Measurements from ENCODE around the gene OR56A1. TPM values are rescaled to one million over a fixed set of nuclear protein-coding genes. Genes with fewer than 3 reads are reported as not detected.

OR56A1 gene
- total and polyA plus RNA-seq, 9 of the 15 experiments (the other 6 are each of a cell fraction or from before 2014, with no cell fraction given), result not detected

DNA sequence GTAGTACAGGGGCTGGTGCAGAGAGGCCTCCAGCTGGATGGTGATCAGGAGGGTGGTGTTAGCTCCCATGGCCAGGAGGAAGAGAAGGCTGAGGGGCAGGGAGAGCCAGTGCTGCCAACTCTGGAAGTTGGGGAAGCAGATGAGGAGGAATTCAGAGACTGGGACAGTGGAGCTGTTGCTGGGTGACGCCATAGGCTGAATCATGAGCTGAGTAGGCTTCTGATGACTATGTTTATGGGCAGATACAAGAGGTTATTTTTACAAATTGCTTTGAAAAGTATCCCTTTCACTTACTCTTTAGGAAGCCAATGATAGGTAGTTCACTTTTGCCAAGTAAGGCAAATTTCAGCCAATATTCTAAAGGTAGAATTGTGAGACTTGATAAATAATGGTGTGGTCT, 3.1 kb downstream of the OR56A1 start:
- H2AFZ ChIP-seq (ENCODE audit: low read depth, low read length), result no peak overlapping the region
- H3K9me1 ChIP-seq (ENCODE audit: control insufficient read depth, insufficient read depth, low read length), result no peaks in the 10 kb centered on the region
- H3K36me3 ChIP-seq (ENCODE audit: control insufficient read depth, insufficient read depth, low read length), result no peaks in the 10 kb centered on the region
- H3K4me2 ChIP-seq (ENCODE audit: insufficient read depth, low read length), result no peak overlapping the region
- H3K4me3 ChIP-seq, result no peak overlapping the region
- DNase-seq (ENCODE audit: extremely low read depth in 1 of 4, low spot score in 3 of 4), result no peak
- H4K20me1 ChIP-seq (replicated peaks; ENCODE audit: control insufficient read depth, insufficient read depth, low read length), result no peaks in the 10 kb centered on the region
- no peak for FAIRE-seq
- H3K9ac ChIP-seq (ENCODE audit: insufficient read depth in 1 of 2, low read depth in 2 of 2, low read length in 2 of 2), result no peak overlapping the region
- no peaks in the 10 kb centered on the region for H3K4me1 ChIP-seq (replicated peaks in 1 of 2; ENCODE audit: control insufficient read depth in 2 of 2, insufficient read depth in 2 of 2, low read length in 2 of 2)
- H3K9me3 ChIP-seq (replicated peaks; ENCODE audit: control insufficient read depth, insufficient read depth, low read depth, low read length), result no peaks in the 10 kb centered on the region
- WGBS (ENCODE audit: insufficient coverage, low coverage, missing lambda C conversion rate), result 8% methylated on average over 1 of the region's 1 CpG
- no TSS peak for BruUV-seq (replicated peaks)
- ChIA-PET CTCF (ENCODE audit: low intra/inter-chr PET ratio) (no interaction called here), POLR2A (no interaction called here)
- H3K27ac ChIP-seq (ENCODE audit: extremely low read depth, low read depth, low read length), result no peak overlapping the region
- in situ Hi-C loops (cut with MboI) (no loop called here), intact Hi-C loops (cut with micrococcal nuclease) (no loop called here)
- no peaks in the 10 kb centered on the region for H3K79me2 ChIP-seq (ENCODE audit: control insufficient read depth, insufficient read depth, low read length)
- no peak for ATAC-seq
- TF ChIP-seq, protein P1, sequence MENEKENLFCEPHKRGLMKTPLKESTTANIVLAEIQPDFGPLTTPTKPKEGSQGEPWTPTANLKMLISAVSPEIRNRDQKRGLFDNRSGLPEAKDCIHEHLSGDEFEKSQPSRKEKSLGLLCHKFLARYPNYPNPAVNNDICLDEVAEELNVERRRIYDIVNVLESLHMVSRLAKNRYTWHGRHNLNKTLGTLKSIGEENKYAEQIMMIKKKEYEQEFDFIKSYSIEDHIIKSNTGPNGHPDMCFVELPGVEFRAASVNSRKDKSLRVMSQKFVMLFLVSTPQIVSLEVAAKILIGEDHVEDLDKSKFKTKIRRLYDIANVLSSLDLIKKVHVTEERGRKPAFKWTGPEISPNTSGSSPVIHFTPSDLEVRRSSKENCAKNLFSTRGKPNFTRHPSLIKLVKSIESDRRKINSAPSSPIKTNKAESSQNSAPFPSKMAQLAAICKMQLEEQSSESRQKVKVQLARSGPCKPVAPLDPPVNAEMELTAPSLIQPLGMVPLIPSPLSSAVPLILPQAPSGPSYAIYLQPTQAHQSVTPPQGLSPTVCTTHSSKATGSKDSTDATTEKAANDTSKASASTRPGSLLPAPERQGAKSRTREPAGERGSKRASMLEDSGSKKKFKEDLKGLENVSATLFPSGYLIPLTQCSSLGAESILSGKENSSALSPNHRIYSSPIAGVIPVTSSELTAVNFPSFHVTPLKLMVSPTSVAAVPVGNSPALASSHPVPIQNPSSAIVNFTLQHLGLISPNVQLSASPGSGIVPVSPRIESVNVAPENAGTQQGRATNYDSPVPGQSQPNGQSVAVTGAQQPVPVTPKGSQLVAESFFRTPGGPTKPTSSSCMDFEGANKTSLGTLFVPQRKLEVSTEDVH (IDR thresholded peaks at IDR 0.05; ENCODE audit: low read depth, partially characterized antibody), result no peak
- TF ChIP-seq GTF2A2 (tag; IDR thresholded peaks at IDR 0.05), result no peak
- TF ChIP-seq, protein P2, sequence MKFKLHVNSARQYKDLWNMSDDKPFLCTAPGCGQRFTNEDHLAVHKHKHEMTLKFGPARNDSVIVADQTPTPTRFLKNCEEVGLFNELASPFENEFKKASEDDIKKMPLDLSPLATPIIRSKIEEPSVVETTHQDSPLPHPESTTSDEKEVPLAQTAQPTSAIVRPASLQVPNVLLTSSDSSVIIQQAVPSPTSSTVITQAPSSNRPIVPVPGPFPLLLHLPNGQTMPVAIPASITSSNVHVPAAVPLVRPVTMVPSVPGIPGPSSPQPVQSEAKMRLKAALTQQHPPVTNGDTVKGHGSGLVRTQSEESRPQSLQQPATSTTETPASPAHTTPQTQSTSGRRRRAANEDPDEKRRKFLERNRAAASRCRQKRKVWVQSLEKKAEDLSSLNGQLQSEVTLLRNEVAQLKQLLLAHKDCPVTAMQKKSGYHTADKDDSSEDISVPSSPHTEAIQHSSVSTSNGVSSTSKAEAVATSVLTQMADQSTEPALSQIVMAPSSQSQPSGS (CRISPR knock-in tag; IDR thresholded peaks at IDR 0.05), result no peak
- H3K27me3 ChIP-seq (ENCODE audit: control insufficient read depth in 2 of 2, insufficient read depth in 2 of 2, low read length in 2 of 2), result no peaks in the 10 kb centered on the region
